HG03565 (cell line): Measurements from ENCODE around the gene LRP6.
"Not testable (repeated sequence)": the region's sequence is repeated elsewhere in the genome, so short reads cannot be mapped to it uniquely, and the experiment has no call there.

Experiments used
- ATAC-seq: cut with Tn5 transposase; IDR thresholded peaks from one replicate; pipeline ENCODE4 v1.9.1; 2021; ENCODE audit warnings: mild to moderate bottlenecking, moderate library complexity; ENCODE audit not compliant: unreplicated experiment

LRP6 gene

GRCh38 chr12:12127304-12127703 is 139.5 kb downstream of the LRP6 start:
- no peak for ATAC-seq

DNA sequence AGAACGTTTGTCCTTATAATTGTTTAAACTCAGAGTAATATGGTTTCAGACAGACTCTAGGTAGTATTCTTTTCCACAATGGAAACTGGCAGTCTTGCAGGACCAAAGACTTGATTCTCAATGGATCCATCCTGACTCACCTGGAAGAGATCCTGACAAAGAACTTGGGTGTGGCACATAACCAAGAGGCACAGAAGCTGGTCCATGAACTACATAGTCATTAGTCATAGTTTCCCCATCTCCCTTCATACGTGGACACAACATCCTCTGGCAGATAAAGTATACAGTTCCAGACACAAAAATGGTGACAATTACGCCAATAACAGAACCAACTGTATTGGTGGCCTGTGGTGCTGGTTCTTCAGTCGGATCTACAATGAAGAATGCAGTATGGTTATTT is 140.3 kb downstream of the LRP6 start:
- no peak for ATAC-seq

GRCh38 chr12:12123036-12123604 is 143.7 kb downstream of the LRP6 start:
- ATAC-seq: no peak

DNA sequence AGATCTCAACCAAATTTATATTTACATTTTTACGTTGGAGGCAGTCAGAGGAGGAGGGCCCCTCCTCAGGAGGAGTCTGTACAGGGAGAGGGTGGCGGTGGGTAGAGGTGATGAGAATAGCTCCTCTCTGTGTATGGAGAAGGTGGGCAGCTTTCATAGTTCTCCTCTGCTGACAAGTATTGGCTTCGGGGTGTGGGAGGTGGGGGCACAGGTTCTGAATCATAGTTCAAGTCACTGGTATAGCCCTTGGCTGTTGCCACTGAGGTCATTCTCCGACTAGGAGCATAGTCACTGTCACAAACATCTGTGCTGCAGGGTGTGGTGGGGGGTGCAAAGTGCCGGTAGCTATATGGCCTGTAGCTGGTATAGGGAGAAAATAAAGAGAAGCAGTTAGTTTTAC is 145.8 kb downstream of the LRP6 start:
- no peak for ATAC-seq

GRCh38 chr12:12116677-12117076 is 150.2 kb downstream of the LRP6 start:
- ATAC-seq: no peak

GRCh38 chr12:12115514-12115913 is 151.3 kb downstream of the LRP6 start:
- no peak for ATAC-seq

DNA sequence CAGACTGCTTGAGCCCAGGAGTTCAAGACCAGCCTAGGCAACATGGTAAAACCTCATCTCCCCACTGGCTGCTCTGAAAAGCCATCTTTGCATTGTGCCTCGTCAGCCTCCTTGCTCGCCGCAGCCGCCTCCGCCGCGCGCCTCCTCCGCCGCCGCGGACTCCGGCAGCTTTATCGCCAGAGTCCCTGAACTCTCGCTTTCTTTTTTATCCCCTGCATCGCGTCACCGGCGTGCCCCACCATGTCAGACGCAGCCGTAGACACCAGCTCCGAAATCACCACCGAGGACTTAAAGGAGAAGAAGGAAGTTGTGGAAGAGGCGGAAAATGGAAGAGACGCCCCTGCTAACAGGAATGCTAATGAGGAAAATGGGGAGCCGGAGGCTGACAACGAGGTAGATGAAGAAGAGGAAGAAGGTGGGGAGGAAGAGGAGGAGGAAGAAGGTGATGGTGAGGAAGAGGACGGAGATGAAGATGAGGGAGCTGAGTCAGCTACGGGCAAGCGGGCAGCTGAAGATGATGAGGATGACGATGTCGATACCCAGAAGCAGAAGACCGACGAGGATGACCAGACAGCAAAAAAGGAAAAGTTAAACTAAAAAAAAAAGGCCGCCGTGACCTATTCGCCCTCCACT is 155.8 kb downstream of the LRP6 start:
- ATAC-seq: not testable (repeated sequence)

- no peak for ATAC-seq
Observed at GRCh38 chr12:12108441-12109058, 158.3 kb downstream of the LRP6 start.

DNA sequence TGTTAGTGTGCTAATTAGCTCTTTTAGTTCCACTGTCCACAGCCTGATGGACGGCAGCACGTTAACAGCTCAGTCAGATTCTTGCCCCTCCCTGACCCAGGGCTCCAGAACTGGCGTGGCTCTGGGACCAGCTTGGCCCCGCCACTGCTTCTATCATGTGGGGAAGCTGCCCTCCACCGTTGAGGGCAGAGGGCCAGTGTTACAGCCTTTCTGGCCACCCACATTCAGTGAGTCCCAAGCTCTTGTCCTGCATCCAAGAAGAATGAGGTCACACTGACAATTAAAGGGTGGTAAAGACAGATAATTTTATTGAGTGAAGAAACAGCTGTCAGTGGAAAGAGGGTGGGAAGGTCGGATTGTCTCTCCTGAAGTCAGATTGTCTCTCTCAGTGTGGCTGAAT is 159.2 kb downstream of the LRP6 start:
- no peak for ATAC-seq

DNA sequence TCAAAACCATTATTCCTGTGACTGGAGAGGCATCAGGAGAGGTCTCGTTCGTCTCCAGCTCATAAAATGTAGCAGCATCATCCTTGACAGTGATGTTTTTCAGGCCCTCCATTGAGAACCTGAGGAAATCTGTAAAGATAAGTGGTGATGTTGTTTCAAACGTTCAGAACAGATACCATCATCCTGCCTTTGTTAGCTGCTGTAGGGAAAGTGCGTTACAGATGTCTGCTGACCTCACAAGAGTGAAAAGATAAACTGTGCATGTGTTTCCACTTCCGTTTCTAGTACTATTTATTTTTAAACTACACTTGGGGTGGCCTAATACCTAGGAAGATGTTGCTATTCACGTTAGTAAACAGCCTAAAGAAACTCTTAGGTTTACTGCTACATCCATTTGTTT is 167.7 kb downstream of the LRP6 start:
- ATAC-seq: no peak

GRCh38 chr12:12098691-12099015 is 168.2 kb downstream of the LRP6 start:
- no peak for ATAC-seq

- no peak for ATAC-seq
Observed at GRCh38 chr12:12097891-12098690, 168.8 kb downstream of the LRP6 start.

DNA sequence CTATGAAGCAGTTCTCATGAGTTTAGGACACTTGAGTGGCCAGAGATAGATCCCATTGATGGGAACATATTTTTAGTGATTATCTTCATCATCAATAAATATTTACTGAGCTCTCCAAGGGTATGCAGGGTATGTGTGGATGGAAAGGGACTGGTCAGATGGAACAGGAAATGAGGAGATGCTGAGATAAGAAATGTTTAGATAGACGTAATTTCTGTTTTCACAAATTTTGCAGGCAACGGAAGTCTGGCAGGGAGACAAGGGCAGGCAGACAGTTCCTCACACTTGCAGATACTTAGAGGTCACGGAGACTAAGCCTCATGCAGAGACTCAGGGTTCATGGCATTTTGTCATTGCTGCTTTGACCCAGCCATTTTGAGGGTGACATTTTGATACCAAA is 171.8 kb downstream of the LRP6 start:
- no peak for ATAC-seq

- ATAC-seq: no peak
Observed at GRCh38 chr12:12094481-12094880, 172.4 kb downstream of the LRP6 start.

- ATAC-seq: no peak
Observed at GRCh38 chr12:12091977-12092663, 174.7 kb downstream of the LRP6 start.

DNA sequence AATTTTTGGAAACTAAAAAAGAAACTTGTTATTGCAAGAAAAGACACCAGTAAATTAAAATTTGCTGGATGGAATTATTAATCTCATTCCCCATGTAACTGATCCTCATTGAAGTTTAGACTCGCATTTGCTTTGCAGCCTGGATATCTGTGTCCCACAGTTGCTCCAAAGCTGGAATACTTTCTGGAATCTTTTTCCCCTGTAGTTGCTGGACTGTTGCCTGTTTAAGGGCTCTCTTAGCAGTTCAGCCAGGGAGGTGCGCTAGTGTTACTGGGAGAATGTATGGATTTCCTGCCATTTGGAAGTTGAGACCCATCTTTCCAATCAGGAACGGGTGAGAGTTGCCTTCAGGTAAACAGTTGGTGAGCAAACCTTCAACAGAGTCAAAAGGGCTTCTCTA is 175.8 kb downstream of the LRP6 start:
- no peak for ATAC-seq

GRCh38 chr12:12088761-12089160 is 178.1 kb downstream of the LRP6 start:
- no peak for ATAC-seq

DNA sequence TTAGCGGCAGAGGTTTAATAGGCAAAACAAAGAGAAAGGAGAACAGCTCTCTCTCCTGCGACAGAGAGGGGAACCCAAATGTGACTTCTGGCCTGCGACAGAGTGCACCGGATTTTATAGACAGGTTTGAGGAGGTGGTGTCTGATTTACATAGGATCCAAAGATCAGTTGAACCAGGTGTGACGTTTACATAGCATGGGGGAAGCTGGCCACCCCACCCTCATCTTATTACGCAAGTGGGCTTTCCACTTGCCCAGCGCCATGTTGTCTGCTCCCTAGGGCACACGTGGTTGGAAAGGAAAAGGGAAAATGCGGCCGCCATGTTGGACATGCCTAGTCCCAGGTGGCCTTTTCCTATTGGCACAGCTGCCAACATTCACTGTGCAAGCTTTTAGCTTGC is 178.7 kb downstream of the LRP6 start:
- ATAC-seq: no peak

GRCh38 chr12:12087693-12088034 is 179.2 kb downstream of the LRP6 start:
- no peak for ATAC-seq

DNA sequence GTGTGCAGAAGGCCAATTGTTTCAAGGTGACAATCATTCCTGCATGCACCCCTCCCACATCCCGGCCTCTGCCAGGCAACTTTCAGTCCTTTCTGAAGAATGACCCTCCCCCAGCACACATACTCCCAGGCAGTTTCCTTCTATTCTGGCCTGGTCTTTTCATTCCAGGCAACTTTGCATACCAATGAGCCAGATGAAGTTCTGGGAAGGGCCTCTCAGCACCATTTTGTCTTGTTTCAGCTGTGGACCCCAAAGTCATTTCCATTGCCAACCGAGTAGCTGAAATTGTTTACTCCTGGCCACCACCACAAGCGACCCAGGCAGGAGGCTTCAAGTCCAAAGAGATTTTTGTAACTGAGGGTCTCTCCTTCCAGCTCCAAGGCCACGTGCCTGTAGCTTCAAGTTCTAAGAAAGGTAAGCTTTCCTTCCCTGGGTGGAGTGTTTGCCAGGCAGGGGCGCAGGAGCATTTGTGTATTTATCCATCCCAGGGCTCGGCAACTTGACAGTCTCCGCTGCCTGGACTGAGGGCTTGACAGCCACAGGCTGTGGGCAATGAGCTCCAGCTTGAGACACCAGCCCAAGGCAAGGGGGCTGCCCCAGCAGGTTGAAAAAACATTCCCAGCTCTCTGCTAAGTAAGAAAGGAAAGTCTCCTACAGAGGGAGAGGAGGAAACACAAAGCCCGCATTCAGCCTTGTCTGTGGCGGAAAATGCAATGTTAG is 179.7 kb downstream of the LRP6 start:
- ATAC-seq: no peak

- ATAC-seq: no peak
Observed at GRCh38 chr12:12086362-12086761, 180.5 kb downstream of the LRP6 start.
